DMS53 treated with DMSO at 0.1 percent for 48 hours (cell line): ENCODE results near the gene MARCHF3.

Source experiments
- DNase-seq: peaks from one replicate; lab custom pipeline; 2025; ENCODE audit not compliant: unreplicated experiment; lab: John Stamatoyannopoulos, UW

Gene MARCHF3

GRCh38 chr5:126984632-126985031 lies 45.7 kb downstream of the MARCHF3 start:
- no peak for DNase-seq

- no peak for DNase-seq
Measured at GRCh38 chr5:126983874-126984266, 46.5 kb downstream of the MARCHF3 start.

- DNase-seq = no peak
Measured at GRCh38 chr5:126982926-126983873, 47.2 kb downstream of the MARCHF3 start.

GRCh38 chr5:126982202-126982601 lies 48.2 kb downstream of the MARCHF3 start:
- DNase-seq = no peak

- DNase-seq = no peak
Measured at GRCh38 chr5:126981701-126982100, 48.7 kb downstream of the MARCHF3 start.

- no peak for DNase-seq
Measured at GRCh38 chr5:126981222-126981621, 49.1 kb downstream of the MARCHF3 start.

GRCh38 chr5:126978258-126978657 lies 52.1 kb downstream of the MARCHF3 start:
- DNase-seq = no peak

- no peak for DNase-seq
Measured at GRCh38 chr5:126976520-126977172, 53.7 kb downstream of the MARCHF3 start.

GRCh38 chr5:126975796-126976195 lies 54.6 kb downstream of the MARCHF3 start:
- no peak for DNase-seq

- no peak for DNase-seq
Measured at GRCh38 chr5:126973193-126973592, 57.2 kb downstream of the MARCHF3 start.

- no peak for DNase-seq
Measured at GRCh38 chr5:126972062-126972895, 58.1 kb downstream of the MARCHF3 start.

GRCh38 chr5:126971455-126972031 lies 58.8 kb downstream of the MARCHF3 start:
- no peak for DNase-seq

- DNase-seq = no peak
Measured at GRCh38 chr5:126970517-126971017, 59.8 kb downstream of the MARCHF3 start.

- no peak for DNase-seq
Measured at GRCh38 chr5:126969548-126969947, 60.8 kb downstream of the MARCHF3 start.

- no peak for DNase-seq
Measured at GRCh38 chr5:126967808-126968466, 62.4 kb downstream of the MARCHF3 start.

GRCh38 chr5:126965487-126965886 lies 64.9 kb downstream of the MARCHF3 start:
- no peak for DNase-seq

- DNase-seq = no peak
Measured at GRCh38 chr5:126965061-126965475, 65.3 kb downstream of the MARCHF3 start.

GRCh38 chr5:126963822-126964375 lies 66.5 kb downstream of the MARCHF3 start:
- DNase-seq = no peak

GRCh38 chr5:126961702-126962101 lies 68.7 kb downstream of the MARCHF3 start:
- no peak for DNase-seq

GRCh38 chr5:126961128-126961527 lies 69.2 kb downstream of the MARCHF3 start:
- DNase-seq = no peak
